ENCODE data around the gene USP35.
"Not testable (repeated sequence)": the region's sequence is repeated elsewhere in the genome, so short reads cannot be mapped to it uniquely, and the experiment has no call there.

Gene USP35

GRCh38 chr11:78216021-78216420 lies 27.3 kb downstream of the USP35 start:
- no peak for DNase-seq (ENCODE audit: low read depth)

- no peak for DNase-seq (ENCODE audit: low read depth)
Observed at GRCh38 chr11:78216571-78217287, 28.0 kb downstream of the USP35 start.

- DNase-seq (ENCODE audit: low read depth), result no peak
Observed at GRCh38 chr11:78217650-78218541, 29.2 kb downstream of the USP35 start.

- DNase-seq (ENCODE audit: low read depth), result no peak
Observed at GRCh38 chr11:78218707-78219492, 30.2 kb downstream of the USP35 start.

GRCh38 chr11:78219493-78220217 lies 30.9 kb downstream of the USP35 start:
- no peak for DNase-seq (ENCODE audit: low read depth)

GRCh38 chr11:78220218-78221157 lies 31.8 kb downstream of the USP35 start:
- no peak for DNase-seq (ENCODE audit: low read depth)

GRCh38 chr11:78221396-78222315 lies 32.9 kb downstream of the USP35 start:
- DNase-seq (ENCODE audit: low read depth), result no peak

GRCh38 chr11:78222726-78223125 lies 34.0 kb downstream of the USP35 start:
- DNase-seq (ENCODE audit: low read depth), result not testable (repeated sequence)

GRCh38 chr11:78223320-78223954 lies 34.7 kb downstream of the USP35 start:
- DNase-seq (ENCODE audit: low read depth), result no peak

GRCh38 chr11:78224506-78224905 lies 35.8 kb downstream of the USP35 start:
- DNase-seq (ENCODE audit: low read depth), result no peak

GRCh38 chr11:78224906-78225420 lies 36.2 kb downstream of the USP35 start:
- no peak for DNase-seq (ENCODE audit: low read depth)

- DNase-seq (ENCODE audit: low read depth), result no peak
Observed at GRCh38 chr11:78226684-78227680, 38.3 kb downstream of the USP35 start.

GRCh38 chr11:78227921-78228320 lies 39.2 kb downstream of the USP35 start:
- no peak for DNase-seq (ENCODE audit: low read depth)

- no peak for DNase-seq (ENCODE audit: low read depth)
Observed at GRCh38 chr11:78228467-78228866, 39.7 kb downstream of the USP35 start.

- DNase-seq (ENCODE audit: low read depth), result no peak
Observed at GRCh38 chr11:78229106-78229505, 40.4 kb downstream of the USP35 start.

GRCh38 chr11:78230161-78230877 lies 41.6 kb downstream of the USP35 start:
- DNase-seq (ENCODE audit: low read depth), result no peak

- no peak for DNase-seq (ENCODE audit: low read depth)
Observed at GRCh38 chr11:78231962-78232501, 43.3 kb downstream of the USP35 start.

Measured in non-pigmented ciliary epithelial cell (primary cell).